NCI-H82 treated with DMSO at 0.1 percent for 48 hours (cell line): Measurements from ENCODE around the gene CPNE7.

Experiments
- DNase-seq: peaks from one replicate; lab custom pipeline; 2025; ENCODE audit not compliant: unreplicated experiment; lab: John Stamatoyannopoulos, UW

The CPNE7 gene

GRCh38 chr16:89575247-89576152 is at the start of gene CPNE7:
CPNE7 (plus strand) TSS chr16:89575758; CDS start chr16:89575898, 140 bp downstream.
- no peak for DNase-seq

- DNase-seq = no peak
Measured at GRCh38 chr16:89529097-89529496, 46.5 kb upstream of the CPNE7 start.

GRCh38 chr16:89530401-89531381 is 44.9 kb upstream of the CPNE7 start:
- no peak for DNase-seq

GRCh38 chr16:89531821-89532526 is 43.6 kb upstream of the CPNE7 start:
- no peak for DNase-seq

GRCh38 chr16:89534252-89534756 is 41.3 kb upstream of the CPNE7 start:
- no peak for DNase-seq

- no peak for DNase-seq
Measured at GRCh38 chr16:89536371-89536770, 39.2 kb upstream of the CPNE7 start.

GRCh38 chr16:89536886-89537548 is 38.5 kb upstream of the CPNE7 start:
- no peak for DNase-seq

GRCh38 chr16:89537549-89537925 is 38.0 kb upstream of the CPNE7 start:
- no peak for DNase-seq

GRCh38 chr16:89538286-89538685 is 37.3 kb upstream of the CPNE7 start:
- no peak for DNase-seq

GRCh38 chr16:89540557-89540956 is 35.0 kb upstream of the CPNE7 start:
- DNase-seq = no peak

GRCh38 chr16:89541792-89542191 is 33.8 kb upstream of the CPNE7 start:
- no peak for DNase-seq

- DNase-seq = no peak
Measured at GRCh38 chr16:89544113-89544512, 31.4 kb upstream of the CPNE7 start.

- DNase-seq = no peak
Measured at GRCh38 chr16:89544713-89545043, 30.9 kb upstream of the CPNE7 start.

GRCh38 chr16:89545044-89545830 is 30.3 kb upstream of the CPNE7 start:
- no peak for DNase-seq

GRCh38 chr16:89545831-89546574 is 29.6 kb upstream of the CPNE7 start:
- no peak for DNase-seq

GRCh38 chr16:89546781-89547180 is 28.8 kb upstream of the CPNE7 start:
- DNase-seq = no peak

- no peak for DNase-seq
Measured at GRCh38 chr16:89547291-89547690, 28.3 kb upstream of the CPNE7 start.

- no peak for DNase-seq
Measured at GRCh38 chr16:89547860-89548259, 27.7 kb upstream of the CPNE7 start.
